ENCODE measurements around the gene TXNDC5.

GRCh38 chr6:7893342-7893741 is 17.2 kb downstream of the TXNDC5 start:
- TF ChIP-seq CTCF (IDR thresholded peaks at IDR 0.05) (no peak), POLR2A (IDR thresholded peaks at IDR 0.05) (no peak)

Data from esophagus squamous epithelium (tissue), 4 donors.